ENCODE measurements around the gene PXYLP1. TPM values are rescaled to one million over a fixed set of nuclear protein-coding genes. Genes with fewer than 3 reads are reported as not detected.

Gene PXYLP1
- polyA plus RNA-seq, 3 donors = 4.1 to 10.9 (median 5.8) TPM

- Mint-ChIP-seq H3K27me3 (ENCODE audit: low read depth in 3 of 3) (no peaks in the 10 kb centered on the region), H3K27ac (no peak overlapping the region), H3K4me3 (no peak overlapping the region), H3K36me3 (no peaks in the 10 kb centered on the region), H3K9me3 (peaks cover 4 to 14% (median 8%) of the 10 kb centered on the region in 7 donors), H3K4me1 (peaks cover 4% of the 10 kb centered on the region)
- Histone ChIP-seq H3K4me2 (replicated peaks; ENCODE audit: extremely low read depth, low read length, poor library complexity, severe bottlenecking) (no peak overlapping the region), H4K20me1 (ENCODE audit: insufficient read depth, low read length) (no peaks in the 10 kb centered on the region), H3K4me3 (replicated peaks in 1 of 3; ENCODE audit: low read depth in 2 of 3, low read length in 3 of 3) (no peak overlapping the region), H3K9me3 (replicated peaks in 1 of 2; ENCODE audit: control insufficient read depth in 1 of 2, insufficient read depth in 1 of 2, low read length in 2 of 2) (peaks cover 0 to 5% of the 10 kb centered on the region in 2 donors), H3K27me3 (ENCODE audit: control insufficient read depth in 2 of 2, insufficient read depth in 2 of 2, low read length in 2 of 2) (no peaks in the 10 kb centered on the region), H3K36me3 (replicated peaks in 1 of 2; ENCODE audit: control insufficient read depth in 1 of 2, insufficient read depth in 2 of 2, low read length in 2 of 2) (no peaks in the 10 kb centered on the region), H3K4me1 (ENCODE audit: control insufficient read depth in 1 of 2, insufficient read depth in 2 of 2, low read length in 2 of 2) (peaks cover 3 to 5% of the 10 kb centered on the region in 2 donors), H2AFZ (ENCODE audit: insufficient read depth, low read depth, low read length, poor library complexity, severe bottlenecking) (no peak overlapping the region), H3K9ac (ENCODE audit: insufficient read depth, low read length, poor library complexity, severe bottlenecking) (no peak overlapping the region), H3K27ac (ENCODE audit: low read depth in 1 of 2, low read length in 2 of 2) (no peak overlapping the region), H3K79me2 (ENCODE audit: insufficient read depth, low read length) (no peaks in the 10 kb centered on the region)
- 78% methylated on average over 1 of the region's 2 CpGs for WGBS (ENCODE audit: insufficient coverage)
- intact Hi-C loops (cut with micrococcal nuclease) = no loop called here
- no peak for TF ChIP-seq CTCF (IDR thresholded peaks at IDR 0.05)
- no peak for DNase-seq
Observed at GRCh38 chr3:141212101-141212500, 19.5 kb upstream of the PXYLP1 start.

- no peak overlapping the region for H3K9ac ChIP-seq (ENCODE audit: insufficient read depth, low read length, poor library complexity, severe bottlenecking)
- H3K4me1 ChIP-seq (ENCODE audit: control insufficient read depth in 1 of 2, insufficient read depth in 2 of 2, low read length in 2 of 2) = peaks cover 8 to 9% of the 10 kb centered on the region in 2 donors
- no peaks in the 10 kb centered on the region for H3K79me2 ChIP-seq (ENCODE audit: insufficient read depth, low read length)
- H3K27me3 Mint-ChIP-seq (ENCODE audit: low read depth in 3 of 3) = no peaks in the 10 kb centered on the region
- H3K27ac ChIP-seq (ENCODE audit: low read depth in 1 of 2, low read length in 2 of 2) = no peak overlapping the region
- DNase-seq = no peak
- no peaks in the 10 kb centered on the region for H3K27me3 ChIP-seq (ENCODE audit: control insufficient read depth in 2 of 2, insufficient read depth in 2 of 2, low read length in 2 of 2)
- no peak overlapping the region for H3K4me2 ChIP-seq (replicated peaks; ENCODE audit: extremely low read depth, low read length, poor library complexity, severe bottlenecking)
- H4K20me1 ChIP-seq (ENCODE audit: insufficient read depth, low read length) = no peaks in the 10 kb centered on the region
- peaks cover 4 to 14% (median 8%) of the 10 kb centered on the region in 7 donors for H3K9me3 Mint-ChIP-seq
- TF ChIP-seq CTCF (IDR thresholded peaks at IDR 0.05) = no peak
- no peak overlapping the region for H3K4me3 ChIP-seq (replicated peaks in 1 of 3; ENCODE audit: low read depth in 2 of 3, low read length in 3 of 3)
- intact Hi-C loops (cut with micrococcal nuclease) = no loop called here
- no peak overlapping the region for H2AFZ ChIP-seq (ENCODE audit: insufficient read depth, low read depth, low read length, poor library complexity, severe bottlenecking)
- H3K36me3 ChIP-seq (replicated peaks in 1 of 2; ENCODE audit: control insufficient read depth in 1 of 2, insufficient read depth in 2 of 2, low read length in 2 of 2) = no peaks in the 10 kb centered on the region
- no peaks in the 10 kb centered on the region for H3K36me3 Mint-ChIP-seq
- no peak overlapping the region for H3K4me3 Mint-ChIP-seq
- peaks cover 9% of the 10 kb centered on the region for H3K4me1 Mint-ChIP-seq
- H3K27ac Mint-ChIP-seq = no peak overlapping the region
- peaks cover 0 to 5% of the 10 kb centered on the region in 2 donors for H3K9me3 ChIP-seq (replicated peaks in 1 of 2; ENCODE audit: control insufficient read depth in 1 of 2, insufficient read depth in 1 of 2, low read length in 2 of 2)
Observed at GRCh38 chr3:141212555-141212954, 19.1 kb upstream of the PXYLP1 start.
